ENCODE data around the gene CBY1.
A peak's percentile ranks its signal among the peaks of the same experiment; 100 is the strongest.

CBY1 gene

DNA sequence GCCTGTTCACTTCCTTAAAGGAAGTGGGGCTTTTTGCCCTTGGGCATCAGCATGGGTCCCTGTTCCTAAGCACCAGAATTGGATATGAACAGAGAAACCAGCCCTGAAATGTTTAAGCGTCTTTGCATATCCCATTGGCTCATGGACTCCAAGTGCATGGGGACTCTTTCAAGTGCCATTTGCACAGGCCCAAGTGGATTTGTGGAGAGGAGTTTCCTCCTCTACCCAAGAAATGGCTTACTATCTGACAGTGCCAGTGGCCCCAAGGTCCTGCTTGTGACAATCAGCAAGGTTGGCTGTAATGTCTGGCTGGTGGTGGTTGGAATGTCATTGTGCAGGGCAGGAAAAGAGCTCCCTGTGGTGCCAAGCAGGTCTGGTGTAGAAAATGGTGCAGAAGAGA, 29.3 kb downstream of the CBY1 start:
- Mint-ChIP-seq H3K36me3 (peaks cover 88% of the 10 kb centered on the region), H3K4me3 (no peak overlapping the region), H3K9me3 (no peaks in the 10 kb centered on the region), H3K4me1 (peaks cover 23% of the 10 kb centered on the region), H3K27ac (no peak overlapping the region)
- DNase-seq (ENCODE audit: low spot score in 2 of 2): no peak
- no peak for ATAC-seq

DNA sequence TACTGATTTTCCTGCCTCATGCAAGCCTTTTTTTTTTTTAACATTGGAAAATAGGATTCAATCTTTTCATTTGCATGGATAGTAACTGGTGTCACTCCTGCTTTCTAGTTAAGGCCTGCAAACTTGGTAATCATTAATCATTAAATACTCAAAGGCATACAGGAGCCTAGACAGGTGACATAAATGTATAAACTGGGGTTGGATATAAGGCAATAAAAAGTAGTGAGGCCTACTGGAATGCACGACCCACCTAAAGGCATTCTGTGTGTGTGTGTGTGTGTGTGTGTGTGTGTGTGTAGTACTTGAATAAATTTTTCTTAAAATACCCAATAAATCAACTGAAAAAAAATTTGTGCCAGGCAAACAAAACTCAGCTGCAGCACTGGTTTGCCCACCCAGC, 33.2 kb downstream of the CBY1 start:
- Mint-ChIP-seq H3K4me3 (no peak overlapping the region), H3K27ac (no peak overlapping the region)

DNA sequence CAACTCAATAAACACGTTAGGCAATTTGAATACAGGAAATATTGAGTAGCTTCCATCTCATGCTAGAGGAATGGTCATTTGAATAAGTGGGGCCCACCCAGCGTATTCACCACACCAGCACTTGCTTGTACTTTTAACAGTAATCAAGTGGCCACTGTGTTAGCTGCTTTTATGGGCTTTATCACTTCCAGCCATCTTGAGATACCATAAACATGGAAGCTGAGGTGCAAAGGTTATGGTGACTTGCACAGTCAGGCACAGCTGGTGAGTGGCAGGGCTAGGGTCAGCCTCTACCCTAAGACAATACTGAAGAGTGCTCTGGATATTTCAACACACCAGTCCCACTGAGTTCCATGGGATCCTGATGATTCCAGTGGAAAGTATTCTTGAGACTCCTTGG, 37.6 kb downstream of the CBY1 start:
- Mint-ChIP-seq H3K27ac (peak overlapping the region; percentile 1), H3K36me3 (peaks cover 89% of the 10 kb centered on the region), H3K4me3 (no peak overlapping the region), H3K4me1 (peaks cover 46% of the 10 kb centered on the region), H3K9me3 (no peaks in the 10 kb centered on the region)
- ATAC-seq (no peak), DNase-seq (ENCODE audit: low spot score in 2 of 2) (no peak)

More for the DNA sequence above, 33.2 kb downstream of the CBY1 start:
- DNase-seq (ENCODE audit: low spot score in 2 of 2) (no peak), ATAC-seq (no peak)
- Mint-ChIP-seq H3K4me1 (peaks cover 12% of the 10 kb centered on the region), H3K36me3 (peaks cover 99% of the 10 kb centered on the region), H3K9me3 (no peaks in the 10 kb centered on the region)

DNA sequence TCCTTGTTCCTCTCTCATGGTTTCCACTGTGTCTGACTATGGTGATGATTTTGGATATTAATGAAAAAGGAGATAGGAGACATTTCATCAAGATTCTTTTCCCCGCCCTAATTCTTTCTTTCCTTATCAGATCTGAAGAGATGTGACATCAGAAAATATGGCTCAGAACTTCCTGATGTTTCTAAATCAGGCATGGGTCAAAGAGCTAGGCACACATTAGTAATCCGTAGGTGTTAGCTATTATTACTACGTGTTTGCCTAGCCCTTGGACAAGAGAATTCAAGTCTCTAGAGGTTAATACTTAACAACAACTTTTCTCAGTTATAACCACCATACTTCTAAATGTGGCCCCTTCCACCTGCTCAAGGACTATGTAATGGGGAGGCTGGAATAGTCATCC, 38.5 kb downstream of the CBY1 start:
- ATAC-seq (no peak), DNase-seq (ENCODE audit: low spot score in 2 of 2) (no peak)
- Mint-ChIP-seq H3K4me1 (peaks cover 46% of the 10 kb centered on the region), H3K4me3 (no peak overlapping the region), H3K27ac (peak overlapping the region; percentile 50), H3K36me3 (peaks cover 87% of the 10 kb centered on the region), H3K9me3 (no peaks in the 10 kb centered on the region)

DNA sequence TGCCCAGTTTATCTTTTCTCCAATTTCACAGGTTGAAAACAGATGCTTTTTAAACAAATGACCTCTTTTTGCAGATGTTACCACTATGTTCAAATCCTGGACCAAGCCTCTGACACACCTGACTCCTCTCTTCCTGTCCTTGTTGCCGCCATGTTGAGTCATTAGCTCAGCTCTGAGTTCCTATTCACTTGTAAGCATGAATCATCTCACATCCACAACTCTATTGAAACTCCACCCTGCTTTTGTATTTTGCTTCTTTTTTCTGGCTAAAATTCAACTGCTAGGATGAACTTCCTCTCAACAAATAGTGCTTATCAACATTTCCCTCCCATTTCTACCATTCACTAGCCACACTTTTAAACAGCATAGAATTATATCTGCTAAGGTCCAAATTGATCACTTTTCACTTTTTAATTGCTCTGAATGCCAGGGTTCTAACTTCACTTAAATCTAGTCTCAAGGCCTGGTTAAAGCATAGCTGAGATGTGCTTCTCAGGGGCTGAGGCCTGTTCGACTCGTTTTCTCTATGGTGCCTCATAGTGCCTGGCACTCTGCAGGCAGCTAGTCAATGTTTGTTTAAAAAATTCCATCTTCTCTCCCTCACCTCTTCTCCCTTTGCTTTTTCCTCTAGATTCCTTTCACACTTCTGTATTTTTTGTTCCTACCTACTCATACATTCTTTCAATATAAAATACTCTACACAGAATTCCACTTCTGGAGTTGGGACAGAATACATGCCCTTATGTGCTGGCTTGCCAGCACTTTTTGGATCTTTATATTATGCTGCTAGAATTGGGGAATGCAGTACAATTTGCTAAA, 40.4 kb downstream of the CBY1 start:
- peak overlapping the region; percentile 23 for H3K27ac Mint-ChIP-seq
- peaks cover 52% of the 10 kb centered on the region for H3K4me1 Mint-ChIP-seq
- peak overlapping the region; percentile 83 for H3K4me3 Mint-ChIP-seq
- peak; percentile 71 for ATAC-seq
- H3K9me3 Mint-ChIP-seq: no peaks in the 10 kb centered on the region
- peaks cover 82% of the 10 kb centered on the region for H3K36me3 Mint-ChIP-seq
- no peak for DNase-seq (ENCODE audit: low spot score in 2 of 2)

DNA sequence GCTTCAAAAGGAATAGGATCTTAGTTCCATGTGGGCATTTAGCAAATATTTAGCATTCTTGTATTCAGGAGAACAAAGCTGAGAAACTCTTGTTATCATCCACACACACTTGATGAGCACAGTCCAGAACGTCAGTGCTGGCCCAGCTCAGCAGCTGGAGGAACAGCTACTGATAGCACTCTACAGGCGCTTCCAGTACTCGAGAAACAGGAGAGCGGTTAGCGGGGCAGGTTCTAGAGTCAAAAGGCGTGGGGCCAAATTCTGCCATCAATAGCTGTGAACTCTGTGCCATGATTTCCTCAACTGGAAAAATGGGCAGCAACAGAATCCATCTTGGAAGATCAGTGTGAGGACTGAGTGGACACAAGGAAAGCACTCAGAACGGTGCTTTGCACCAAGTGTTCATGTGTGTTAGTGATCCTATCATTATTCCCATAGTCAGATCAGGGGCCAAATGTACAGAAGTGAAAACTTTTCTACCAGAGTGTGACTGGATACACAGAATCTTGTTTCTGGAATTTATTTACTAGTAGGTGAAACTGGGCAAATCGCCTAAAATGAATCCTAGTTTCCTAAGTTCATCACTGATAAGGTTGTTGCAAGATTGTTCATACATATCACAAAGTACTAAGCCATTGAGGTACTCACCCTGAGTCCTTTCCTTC, 41.1 kb downstream of the CBY1 start:
- Mint-ChIP-seq H3K4me3 (peak overlapping the region; percentile 83), H3K36me3 (peaks cover 75% of the 10 kb centered on the region), H3K27ac (peak overlapping the region; percentile 23), H3K9me3 (no peaks in the 10 kb centered on the region), H3K4me1 (peaks cover 52% of the 10 kb centered on the region)
- ATAC-seq (no peak), DNase-seq (ENCODE audit: low spot score in 2 of 2) (no peak)

DNA sequence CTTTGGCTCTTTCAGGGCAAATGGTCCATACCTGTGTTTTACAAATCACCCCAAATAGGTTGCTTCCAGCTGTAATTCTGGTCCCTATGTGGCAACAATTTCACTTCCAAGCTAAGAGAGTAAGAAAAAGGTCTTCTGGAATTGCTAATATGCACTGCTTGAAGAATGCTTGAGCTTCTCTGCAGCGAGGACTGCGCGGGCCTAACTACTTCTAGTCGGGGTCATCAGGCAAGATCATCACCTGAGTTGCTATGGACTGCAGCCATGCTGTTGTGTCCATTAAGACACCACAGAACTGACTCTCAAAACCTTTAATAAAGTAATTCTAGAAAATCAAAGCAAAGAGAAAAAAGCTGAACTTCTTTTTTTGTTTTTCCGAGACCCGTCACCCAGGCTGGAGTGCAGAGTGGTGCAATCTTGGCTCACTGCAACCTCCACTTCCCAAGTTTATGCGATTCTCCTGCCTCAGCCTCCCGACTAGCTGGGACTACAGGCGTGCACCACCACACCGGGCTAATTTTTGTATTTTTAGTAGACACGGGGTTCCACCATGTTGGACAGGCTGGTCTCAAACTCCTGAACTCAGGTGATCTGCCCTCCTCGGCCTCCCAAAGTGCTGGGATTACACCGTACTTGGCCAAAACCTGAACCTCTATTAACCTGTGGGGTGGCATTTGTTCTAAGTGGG, 42.1 kb downstream of the CBY1 start:
- no peaks in the 10 kb centered on the region for H3K9me3 Mint-ChIP-seq
- DNase-seq (ENCODE audit: low spot score in 2 of 2): no peak

DNA sequence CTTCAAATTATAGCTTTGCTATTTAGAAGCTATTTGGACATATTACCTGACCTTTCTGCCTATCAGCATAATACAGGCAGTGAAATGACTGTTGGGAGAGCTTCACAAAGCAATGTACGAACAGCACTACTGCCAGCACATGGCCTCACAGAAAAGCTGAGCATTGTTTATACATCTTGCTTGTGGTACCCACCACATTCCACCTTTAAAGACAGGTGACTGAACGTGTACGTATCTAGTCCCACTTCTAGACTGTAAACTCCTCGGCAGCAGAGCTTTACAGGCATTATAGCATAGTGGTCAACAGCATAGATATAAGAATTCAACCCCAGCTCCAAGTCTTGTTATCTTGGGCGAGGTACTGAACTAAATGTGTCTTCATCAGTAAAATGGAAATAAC, 42.7 kb downstream of the CBY1 start:
- peak overlapping the region; percentile 91 for H3K27ac Mint-ChIP-seq
- H3K4me3 Mint-ChIP-seq: peak overlapping the region; percentile 83
- no peaks in the 10 kb centered on the region for H3K9me3 Mint-ChIP-seq
- ATAC-seq (no peak), DNase-seq (ENCODE audit: low spot score in 2 of 2) (no peak)
- H3K36me3 Mint-ChIP-seq: peaks cover 60% of the 10 kb centered on the region
- H3K4me1 Mint-ChIP-seq: peaks cover 41% of the 10 kb centered on the region

More for the DNA sequence above, 42.1 kb downstream of the CBY1 start:
- no peak for ATAC-seq
- peaks cover 65% of the 10 kb centered on the region for H3K36me3 Mint-ChIP-seq
- H3K4me3 Mint-ChIP-seq: peak overlapping the region; percentile 83
- peaks cover 45% of the 10 kb centered on the region for H3K4me1 Mint-ChIP-seq
- H3K27ac Mint-ChIP-seq: peak overlapping the region; percentile 91

DNA sequence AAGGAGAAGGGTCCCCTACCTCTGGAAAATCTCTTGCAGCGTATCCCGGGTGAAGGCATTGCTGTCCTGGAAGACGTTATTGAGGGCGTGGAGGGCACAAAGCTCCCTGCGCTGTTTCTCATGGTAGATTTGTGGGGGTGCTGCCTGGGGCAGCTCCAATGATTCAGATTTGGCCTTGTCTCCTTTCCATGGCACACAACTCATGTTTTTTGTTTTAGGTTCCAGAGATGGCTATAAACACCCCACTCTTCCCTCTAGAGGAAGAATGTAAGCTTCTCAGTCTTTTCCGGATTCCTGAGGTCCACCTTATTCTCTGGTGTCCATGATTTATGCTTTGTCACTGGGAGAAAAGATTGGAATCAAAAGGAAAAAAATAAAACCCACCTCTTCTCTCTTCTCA, 43.3 kb downstream of the CBY1 start:
- Mint-ChIP-seq H3K27ac (peak overlapping the region; percentile 91), H3K4me3 (peak overlapping the region; percentile 83), H3K4me1 (peaks cover 39% of the 10 kb centered on the region), H3K9me3 (no peaks in the 10 kb centered on the region), H3K36me3 (peaks cover 53% of the 10 kb centered on the region)
- DNase-seq (ENCODE audit: low spot score in 2 of 2) (no peak), ATAC-seq (no peak)

DNA sequence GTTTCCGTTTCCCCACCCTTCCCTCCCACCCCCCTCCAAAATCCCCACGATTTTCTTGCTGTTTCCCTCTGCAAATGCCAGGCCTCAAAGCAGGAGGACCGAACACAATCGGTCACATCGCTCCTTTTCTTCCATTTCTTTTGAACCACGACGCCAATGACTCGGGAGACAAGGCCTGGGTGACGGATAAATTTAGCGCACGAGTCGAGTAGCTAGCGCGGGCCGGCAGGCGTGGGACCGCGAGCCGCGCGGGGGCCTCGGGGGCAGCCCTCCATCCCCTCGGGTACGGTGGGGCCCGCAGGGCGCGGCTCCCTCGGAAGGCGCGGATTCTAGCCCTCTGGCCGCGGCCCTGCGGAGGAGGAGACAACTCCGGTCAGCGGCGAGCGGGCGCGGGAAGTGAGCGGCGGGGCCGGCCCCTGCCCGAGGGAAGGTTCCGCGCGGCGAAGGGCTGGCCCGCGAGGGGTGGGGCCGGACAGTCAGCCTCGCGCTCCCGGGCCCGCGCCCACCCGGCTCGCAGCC, 43.9 kb downstream of the CBY1 start:
- Mint-ChIP-seq H3K27ac (peak overlapping the region; percentile 91), H3K36me3 (peaks cover 52% of the 10 kb centered on the region), H3K4me3 (peak overlapping the region; percentile 83), H3K4me1 (peaks cover 38% of the 10 kb centered on the region), H3K9me3 (no peaks in the 10 kb centered on the region)
- DNase-seq (ENCODE audit: low spot score in 2 of 2) (no peak), ATAC-seq (peak; percentile 35)

DNA sequence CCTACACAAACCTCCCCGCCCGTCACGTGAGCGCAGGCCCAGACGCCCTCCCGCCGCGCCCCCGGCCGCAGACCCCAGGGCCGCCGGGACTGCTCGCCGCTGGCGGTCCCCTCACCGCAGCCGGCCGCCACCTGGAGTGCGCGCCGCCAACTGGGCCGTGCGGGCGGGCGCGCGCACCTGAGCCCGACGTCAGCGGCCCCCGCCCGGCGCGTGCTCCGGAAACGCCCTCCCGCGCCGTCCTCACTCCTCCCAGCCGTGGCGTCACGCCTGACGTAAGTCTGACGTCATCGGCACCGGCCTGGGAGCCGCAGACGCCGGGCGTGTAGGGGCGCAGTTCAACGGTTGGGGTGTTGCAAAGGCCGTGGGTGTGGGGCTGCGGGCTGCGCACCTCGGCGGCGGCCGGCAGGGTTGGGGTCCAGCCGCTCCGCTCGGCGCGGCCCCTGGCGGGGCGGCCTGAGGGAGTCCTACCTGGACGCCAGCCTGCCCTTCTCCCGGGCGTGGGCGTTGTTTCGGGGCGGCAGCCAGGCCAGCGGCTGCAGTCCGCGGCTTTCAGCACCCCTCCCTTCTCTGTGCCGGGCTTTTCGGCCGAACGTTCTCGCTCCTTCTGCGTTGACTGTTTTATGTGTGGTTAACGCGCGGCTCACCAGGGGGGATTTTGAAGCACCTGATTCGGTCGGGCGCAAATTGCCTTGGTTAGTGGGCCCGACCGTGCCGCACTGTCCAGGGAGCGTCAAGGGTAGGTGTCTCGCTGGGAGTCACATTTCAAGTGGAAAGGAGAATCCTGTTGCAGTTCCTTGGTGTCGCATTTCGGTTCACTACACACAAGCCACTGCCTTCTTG, 44.6 kb downstream of the CBY1 start, which contains the start of gene JOSD1:
TSS of gene JOSD1 (minus strand) at position 155 of the 840 bp plus-strand sequence. CDS start 956 bp downstream, outside the sequence.
- H3K4me1 Mint-ChIP-seq: peaks cover 37% of the 10 kb centered on the region
- H3K27ac Mint-ChIP-seq: peak within 1 kb of the TSS; percentile 91
- ATAC-seq (peak; percentile 63), DNase-seq (ENCODE audit: low spot score in 2 of 2) (peak; percentile 99)
- no peaks in the 10 kb centered on the region for H3K9me3 Mint-ChIP-seq
- peaks cover 55% of the 10 kb centered on the region for H3K36me3 Mint-ChIP-seq
- H3K4me3 Mint-ChIP-seq: peak within 1 kb of the TSS; percentile 83

DNA sequence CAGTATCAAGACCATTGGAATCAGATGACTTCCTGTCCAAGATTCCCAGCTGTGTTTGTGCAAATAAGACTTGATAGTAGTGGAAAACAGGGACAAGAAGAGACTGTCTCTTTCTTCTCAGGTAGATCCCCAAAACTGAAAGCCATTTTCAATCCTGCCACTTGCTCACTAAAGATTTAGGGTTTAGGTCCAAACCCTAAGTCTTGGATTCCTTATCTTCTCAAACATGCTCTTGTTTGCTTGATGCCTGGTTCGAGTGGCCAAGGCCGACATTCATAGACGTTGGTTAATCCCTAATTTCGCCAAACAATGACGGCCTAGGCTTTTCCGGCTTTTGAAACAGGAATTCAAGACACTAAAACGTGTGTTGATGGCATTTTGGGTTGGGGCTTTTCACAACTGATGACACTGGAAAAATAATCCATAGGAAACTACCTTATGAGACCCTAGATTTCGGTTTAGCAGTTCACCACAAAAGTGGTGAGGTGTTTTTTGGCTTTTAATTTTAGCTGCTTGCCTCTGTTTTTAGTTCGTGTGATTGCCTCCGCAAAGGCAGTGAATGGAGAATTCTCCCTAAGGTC, 48.3 kb downstream of the CBY1 start:
- Mint-ChIP-seq H3K4me1 (peaks cover 43% of the 10 kb centered on the region), H3K36me3 (peaks cover 49% of the 10 kb centered on the region), H3K27ac (peak overlapping the region; percentile 91), H3K9me3 (no peaks in the 10 kb centered on the region), H3K4me3 (peak overlapping the region; percentile 87)
- no peak for DNase-seq (ENCODE audit: low spot score in 2 of 2)
- no peak for ATAC-seq

DNA sequence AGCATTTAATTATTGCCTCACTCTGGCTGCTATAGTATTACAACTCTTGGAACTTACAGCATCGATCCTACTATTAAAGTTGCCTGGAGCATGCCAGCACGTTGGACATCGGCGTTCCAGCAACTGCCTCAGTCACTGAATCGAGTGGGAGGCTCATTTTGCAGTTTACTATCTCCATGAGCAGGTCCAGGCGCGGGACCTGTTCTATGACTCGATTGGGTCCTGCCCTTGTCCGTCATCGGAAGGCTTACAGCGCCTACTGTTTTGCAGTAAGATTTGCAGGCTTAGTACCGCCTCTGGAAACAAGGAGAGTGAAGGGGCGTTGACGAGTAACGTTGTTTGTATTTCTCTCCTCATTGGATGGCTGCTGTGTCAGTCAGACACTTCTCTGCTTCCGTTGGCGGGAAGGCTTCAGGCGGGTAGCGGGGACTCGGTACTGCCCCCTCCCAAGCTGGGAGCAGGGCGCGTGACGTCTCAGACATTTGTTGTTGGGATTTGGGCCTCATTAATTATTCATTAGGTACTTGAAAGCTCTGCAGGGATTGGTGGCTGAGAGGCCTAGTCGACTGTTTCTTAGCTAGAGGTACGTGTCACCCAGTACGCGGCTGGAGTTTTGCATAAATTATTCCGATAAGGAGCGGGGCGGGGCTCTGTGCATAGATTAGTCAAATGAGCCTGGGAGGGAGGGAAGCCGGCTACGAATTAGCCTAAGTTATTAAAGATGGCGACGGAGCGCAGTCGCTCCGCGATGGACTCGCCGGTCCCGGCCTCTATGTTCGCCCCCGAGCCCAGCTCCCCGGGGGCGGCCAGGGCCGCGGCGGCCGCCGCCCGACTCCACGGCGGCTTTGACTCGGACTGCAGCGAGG, 49.0 kb downstream of the CBY1 start, which contains the start of gene GTPBP1:
TSS of gene GTPBP1 (plus strand) at position 710 of the 866 bp plus-strand sequence. CDS start at position 722, 12 bp downstream.
- peak; percentile 89 for ATAC-seq
- Mint-ChIP-seq H3K36me3 (peaks cover 50% of the 10 kb centered on the region), H3K27ac (peak within 1 kb of the TSS; percentile 91), H3K4me3 (peak within 1 kb of the TSS; percentile 87), H3K9me3 (no peaks in the 10 kb centered on the region), H3K4me1 (peaks cover 45% of the 10 kb centered on the region)
- peak; percentile 90 to 97 for DNase-seq (ENCODE audit: low spot score in 2 of 2)
